SU-DHL-6 (cell line): Measurements from ENCODE around the gene NME3.

Experiments
- H2AFZ ChIP-seq: fragments of 200-600 bp; sonication (generic); 2 replicates; pipeline ENCODE4 v1.6.1; 2014; ENCODE audit warnings: low read depth, mild to moderate bottlenecking, moderate library complexity, mixed read lengths, antibody characterized with exemption, low read length; ENCODE audit not compliant: severe bottlenecking
- H3F3A ChIP-seq: fragments of 200-600 bp; shearing (Covaris generic); 2 replicates; pipeline ENCODE4 v1.6.0; 2016; ENCODE audit warnings: antibody characterized with exemption, mild to moderate bottlenecking; ENCODE audit not compliant: insufficient read depth
- H3K27ac ChIP-seq: fragments of 200-600 bp; sonication (generic); 2 replicates; pipeline ENCODE4 v1.5.1; 2016; ENCODE audit warnings: low read depth, mild to moderate bottlenecking, low read length, moderate library complexity, mixed read lengths
- H3K27me3 ChIP-seq: fragments of 200-600 bp; sonication (generic), shearing (Covaris generic); 2 replicates; pipeline ENCODE4 v1.6.0; 2014; ENCODE audit warnings: mild to moderate bottlenecking, low read length
- H3K36me3 ChIP-seq: fragments of 200-600 bp; sonication (generic); 2 replicates; pipeline ENCODE4 v1.6.1; 2014; ENCODE audit warnings: mild to moderate bottlenecking, low read length, mixed read lengths
- H3K4me2 ChIP-seq: fragments of 300-600, 200-600 bp; shearing (Covaris generic), sonication (generic); 2 replicates; pipeline ENCODE4 v1.6.0; 2014; ENCODE audit warnings: low read length, low read depth, mild to moderate bottlenecking; ENCODE audit not compliant: poor library complexity, severe bottlenecking
- H3K4me3 ChIP-seq: fragments of 200-600 bp; sonication (generic); 2 replicates; pipeline ENCODE4 v1.5.1; 2014; ENCODE audit warnings: antibody characterized with exemption, low read length, mild to moderate bottlenecking, mixed read lengths; ENCODE audit not compliant: insufficient read depth, poor library complexity, severe bottlenecking
- H3K79me2 ChIP-seq: fragments of 200-600 bp; sonication (generic); 2 replicates; pipeline ENCODE4 v1.6.1; 2014; ENCODE audit warnings: mild to moderate bottlenecking, low read length, moderate library complexity; ENCODE audit not compliant: insufficient read depth
- H3K9ac ChIP-seq: fragments of 200-600 bp; sonication (generic); 2 replicates; pipeline ENCODE4 v1.7.0; 2014; ENCODE audit warnings: mild to moderate bottlenecking, low read length
- H3K9me2 ChIP-seq: fragments of 200-600 bp; sonication (generic); replicated peaks from 2 replicates; pipeline ENCODE4 v1.6.1; 2014; ENCODE audit warnings: low read length; ENCODE audit not compliant: insufficient read depth
- H3K9me3 ChIP-seq: fragments of 200-600 bp; sonication (generic); 2 replicates; pipeline ENCODE4 v1.6.1; 2014; ENCODE audit warnings: low read length, mixed read lengths; ENCODE audit not compliant: insufficient read depth
- H4K20me1 ChIP-seq: fragments of 200-600 bp; sonication (generic); 2 replicates; pipeline ENCODE4 v1.6.1; 2014; ENCODE audit warnings: low read depth, mild to moderate bottlenecking, antibody characterized with exemption, low read length, moderate library complexity, mixed read lengths
- CTCF ChIP-seq: fragments of 200-600 bp; sonication (generic); IDR thresholded peaks from one replicate; pipeline ENCODE4 v1.5.1; 2017; ENCODE audit warnings: antibody characterized with exemption, mild to moderate bottlenecking, low read length, moderate library complexity; ENCODE audit not compliant: insufficient read depth, poor library complexity, severe bottlenecking
- EZH2phosphoT487 ChIP-seq: fragments of 200-600 bp; sonication (generic), shearing (Covaris generic); conservative IDR thresholded peaks from 2 replicates; pipeline ENCODE4 v1.6.1; 2018; ENCODE audit warnings: mild to moderate bottlenecking, antibody characterized with exemption, low read length, moderate library complexity, mixed read lengths

The NME3 gene

GRCh38 chr16:1794221-1794871 lies 23.0 kb upstream of the NME3 start:
- no peaks in the 10 kb centered on the region for H3K27me3 ChIP-seq
- no peaks in the 10 kb centered on the region for H3F3A ChIP-seq
- no peak overlapping the region for H3K4me3 ChIP-seq
- no peaks in the 10 kb centered on the region for H3K9me2 ChIP-seq
- H3K9me3 ChIP-seq = peaks cover 5% of the 10 kb centered on the region; the same call in 1 of the 2 replicates
- H3K36me3 ChIP-seq = no peaks in the 10 kb centered on the region
- TF ChIP-seq CTCF (no peak), EZH2phosphoT487 (no peak)
- no peak overlapping the region for H3K9ac ChIP-seq
- no peak overlapping the region for H2AFZ ChIP-seq
- H3K79me2 ChIP-seq = no peaks in the 10 kb centered on the region
- H3K4me2 ChIP-seq = no peak overlapping the region
- H4K20me1 ChIP-seq = no peaks in the 10 kb centered on the region
- no peak overlapping the region for H3K27ac ChIP-seq

GRCh38 chr16:1793578-1794220 lies 22.4 kb upstream of the NME3 start, which contains the start of gene IGFALS:
Gene IGFALS, minus strand, starts transcription at chr16:1793705. Its CDS starts 53 bp downstream, at chr16:1793652.
- H2AFZ ChIP-seq = no peak within 1 kb of the TSS
- H3K4me2 ChIP-seq = no peak within 1 kb of the TSS
- H3K9ac ChIP-seq = no peak within 1 kb of the TSS
- peaks cover 5% of the 10 kb centered on the region; the same call in 1 of the 2 replicates for H3K9me3 ChIP-seq
- TF ChIP-seq EZH2phosphoT487 = no peak
- no peak for TF ChIP-seq CTCF
- H3K9me2 ChIP-seq = no peaks in the 10 kb centered on the region
- H3K27ac ChIP-seq = no peak within 1 kb of the TSS
- no peaks in the 10 kb centered on the region for H3K79me2 ChIP-seq
- H4K20me1 ChIP-seq = no peaks in the 10 kb centered on the region
- H3K36me3 ChIP-seq = no peaks in the 10 kb centered on the region
- no peaks in the 10 kb centered on the region for H3K27me3 ChIP-seq
- H3K4me3 ChIP-seq = no peak within 1 kb of the TSS
- H3F3A ChIP-seq = no peaks in the 10 kb centered on the region

- Histone ChIP-seq H3K4me2 (no peak overlapping the region), H3K79me2 (no peaks in the 10 kb centered on the region), H4K20me1 (no peaks in the 10 kb centered on the region), H3K27ac (no peak overlapping the region), H3F3A (no peaks in the 10 kb centered on the region), H3K4me3 (no peak overlapping the region), H3K9me2 (no peaks in the 10 kb centered on the region), H3K27me3 (no peaks in the 10 kb centered on the region), H3K9ac (no peak overlapping the region), H3K36me3 (no peaks in the 10 kb centered on the region), H2AFZ (no peak overlapping the region), H3K9me3 (peaks cover 3% of the 10 kb centered on the region; the same call in 1 of the 2 replicates)
- TF ChIP-seq CTCF (no peak), EZH2phosphoT487 (no peak)
Measured at GRCh38 chr16:1792836-1793577, 21.7 kb upstream of the NME3 start.
